ENCODE data around the gene GALNS. TPM values are rescaled to one million over a fixed set of nuclear protein-coding genes. Genes with fewer than 3 reads are reported as not detected.

Gene GALNS
- total and polyA plus RNA-seq, 4 donors = 6.8 to 20.6 (median 10.8) TPM

DNA sequence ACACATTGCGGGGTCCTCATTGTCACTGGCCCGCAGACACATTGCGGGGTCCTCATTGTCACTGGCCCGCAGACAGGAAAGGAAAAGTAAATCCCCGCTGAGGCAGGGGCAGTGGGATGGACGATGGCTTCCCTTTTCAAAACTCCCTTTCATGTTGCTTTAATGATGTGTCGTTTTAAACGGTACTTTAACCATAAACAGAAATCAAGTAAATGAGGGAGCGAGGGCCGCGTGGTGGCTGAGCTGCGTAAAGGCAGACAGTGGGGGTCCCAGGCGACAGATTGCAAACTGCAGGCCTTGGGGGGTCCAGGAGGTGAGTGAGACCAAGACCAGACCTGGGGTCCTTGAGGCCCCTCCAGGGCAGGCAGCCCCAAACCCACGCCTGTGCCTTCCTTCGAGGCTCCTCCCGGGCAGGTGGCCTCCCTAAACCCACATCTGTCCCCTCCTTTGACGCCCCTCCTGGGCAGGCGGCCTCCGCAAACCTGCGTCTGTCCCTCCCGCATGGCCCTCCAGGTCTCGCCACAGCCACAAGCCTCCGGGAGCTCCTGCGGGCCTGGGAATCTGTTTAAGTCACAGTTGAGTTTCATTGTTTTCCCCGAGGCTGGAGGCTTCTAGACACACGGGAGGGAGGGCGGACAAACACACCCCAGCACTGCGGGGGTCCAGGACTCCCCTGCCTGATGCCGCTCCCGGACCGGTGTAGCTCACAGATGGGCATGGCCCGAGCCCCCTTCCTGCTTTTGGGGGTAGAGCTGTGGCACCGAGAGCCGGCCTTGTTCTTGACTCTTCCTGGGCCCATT is 79.1 kb downstream of the GALNS start:
- Histone ChIP-seq H3K27ac (ENCODE audit: low read depth in 1 of 2, low read length in 2 of 2) (no peak overlapping the region), H3K36me3 (ENCODE audit: control insufficient read depth in 4 of 4, insufficient read depth in 3 of 4, low read depth in 1 of 4, low read length in 3 of 4) (no peaks in the 10 kb centered on the region), H3K4me3 (ENCODE audit: low read depth in 1 of 3, low read length in 3 of 3) (no peak overlapping the region), H3K9ac (ENCODE audit: low read depth in 1 of 2, low read length in 2 of 2) (no peak overlapping the region), H3K9me3 (ENCODE audit: control insufficient read depth in 4 of 4, low read length in 3 of 4) (no peaks in the 10 kb centered on the region), H3K4me1 (ENCODE audit: control insufficient read depth in 4 of 4, insufficient read depth in 4 of 4, low read length in 3 of 4) (peaks cover 15 to 50% (median 25%) of the 10 kb centered on the region in 4 donors), H3K27me3 (ENCODE audit: control insufficient read depth in 4 of 4, insufficient read depth in 4 of 4, low read length in 3 of 4) (no peaks in the 10 kb centered on the region)
- DNase-seq (ENCODE audit: low spot score) = no peak
- 89% methylated on average over 34 of the region's 34 CpGs for WGBS
- TF ChIP-seq SP1 (IDR thresholded peaks at IDR 0.05) (no peak), FOXA1 (IDR thresholded peaks at IDR 0.05) (no peak)

DNA sequence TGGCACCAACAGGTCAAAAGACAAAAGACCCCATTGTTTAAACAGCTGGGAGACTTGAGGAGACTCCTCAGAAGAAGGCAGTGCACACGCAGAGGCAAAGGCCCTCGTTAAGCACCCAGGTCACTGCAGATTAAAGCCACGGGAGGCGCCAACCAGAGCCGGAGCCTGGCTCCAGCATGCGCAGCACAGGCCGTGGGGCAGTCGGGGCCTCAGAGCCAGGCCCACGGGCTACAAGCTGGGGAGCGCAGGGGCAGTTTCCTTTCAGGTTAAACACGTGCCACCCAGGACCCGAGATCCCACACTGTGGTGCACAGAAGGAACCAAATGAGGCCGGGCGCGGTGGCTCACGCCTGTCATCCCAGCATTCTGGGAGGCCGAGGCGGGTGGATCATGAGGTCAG is 80.9 kb downstream of the GALNS start:
- WGBS = 96% methylated on average over 18 of the region's 18 CpGs
- no peak overlapping the region for H3K27ac ChIP-seq (ENCODE audit: low read depth in 1 of 2, low read length in 2 of 2)
- H3K9me3 ChIP-seq (ENCODE audit: control insufficient read depth in 4 of 4, low read length in 3 of 4) = no peaks in the 10 kb centered on the region
- no peak overlapping the region for H3K4me3 ChIP-seq (ENCODE audit: low read depth in 1 of 3, low read length in 3 of 3)
- DNase-seq (ENCODE audit: low spot score) = no peak
- peaks cover 9 to 43% (median 17%) of the 10 kb centered on the region in 4 donors for H3K4me1 ChIP-seq (ENCODE audit: control insufficient read depth in 4 of 4, insufficient read depth in 4 of 4, low read length in 3 of 4)
- H3K9ac ChIP-seq (ENCODE audit: low read depth in 1 of 2, low read length in 2 of 2) = no peak overlapping the region
- no peaks in the 10 kb centered on the region for H3K27me3 ChIP-seq (ENCODE audit: control insufficient read depth in 4 of 4, insufficient read depth in 4 of 4, low read length in 3 of 4)
- TF ChIP-seq, protein P1, sequence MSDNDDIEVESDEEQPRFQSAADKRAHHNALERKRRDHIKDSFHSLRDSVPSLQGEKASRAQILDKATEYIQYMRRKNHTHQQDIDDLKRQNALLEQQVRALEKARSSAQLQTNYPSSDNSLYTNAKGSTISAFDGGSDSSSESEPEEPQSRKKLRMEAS (IDR thresholded peaks at IDR 0.05) = no peak
- TF ChIP-seq EGR1 (IDR thresholded peaks at IDR 0.05; ENCODE audit: low read depth in 2 of 2) = no peak
- TF ChIP-seq TAF1 (conservative IDR thresholded peaks at IDR 0.05) = no peak
- no peak for TF ChIP-seq HNF4A (conservative IDR thresholded peaks at IDR 0.05)
- no peak for TF ChIP-seq RXRA (IDR thresholded peaks at IDR 0.05)
- no peaks in the 10 kb centered on the region for H3K36me3 ChIP-seq (ENCODE audit: control insufficient read depth in 4 of 4, insufficient read depth in 3 of 4, low read depth in 1 of 4, low read length in 3 of 4)

DNA sequence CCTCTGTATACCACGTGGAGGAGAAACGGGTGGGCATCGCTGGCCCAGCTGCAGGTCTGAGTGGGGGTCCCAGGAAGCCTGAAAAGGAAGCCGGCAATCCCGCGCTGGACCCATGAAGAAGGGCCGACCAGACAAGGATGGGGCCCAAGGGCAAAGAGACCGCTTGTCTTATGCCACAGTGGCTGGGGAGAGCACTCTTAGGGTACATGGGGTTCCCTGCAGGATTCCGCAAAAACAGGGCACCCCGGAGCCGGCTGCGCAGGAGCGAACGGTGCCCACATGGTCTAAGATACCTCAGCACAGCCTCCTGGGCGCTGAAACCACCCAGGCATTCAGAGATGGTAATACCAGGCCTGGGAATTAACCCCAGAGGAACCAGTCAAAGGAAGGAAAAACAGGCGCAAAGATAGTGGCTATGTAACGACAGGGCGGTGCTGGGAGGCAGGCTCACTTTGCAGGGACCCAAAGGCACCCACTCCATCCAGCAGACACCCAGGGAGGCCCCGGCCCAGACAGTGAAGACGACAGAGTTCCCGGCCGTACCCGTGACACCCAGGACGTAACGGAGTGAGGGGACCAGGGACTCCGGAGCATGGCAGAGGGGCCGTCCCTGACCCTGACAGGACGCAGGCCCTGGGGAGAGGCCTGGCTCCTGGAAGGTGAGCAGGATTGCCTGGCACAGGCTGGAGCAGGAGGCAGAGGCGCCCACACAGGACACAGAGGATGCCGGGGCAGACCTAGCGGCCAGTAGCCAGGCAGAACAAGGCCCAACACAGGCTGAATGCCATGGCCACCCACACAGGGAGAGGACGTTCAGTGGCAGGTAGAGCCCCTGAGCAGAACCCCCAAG is 82.0 kb downstream of the GALNS start:
- Histone ChIP-seq H3K4me1 (ENCODE audit: control insufficient read depth in 4 of 4, insufficient read depth in 4 of 4, low read length in 3 of 4) (peaks cover 8 to 37% (median 13%) of the 10 kb centered on the region in 4 donors), H3K4me3 (ENCODE audit: low read depth in 1 of 3, low read length in 3 of 3) (no peak overlapping the region), H3K36me3 (ENCODE audit: control insufficient read depth in 4 of 4, insufficient read depth in 3 of 4, low read depth in 1 of 4, low read length in 3 of 4) (no peaks in the 10 kb centered on the region), H3K27ac (ENCODE audit: low read depth in 1 of 2, low read length in 2 of 2) (no peak overlapping the region), H3K9ac (ENCODE audit: low read depth in 1 of 2, low read length in 2 of 2) (no peak overlapping the region), H3K27me3 (ENCODE audit: control insufficient read depth in 4 of 4, insufficient read depth in 4 of 4, low read length in 3 of 4) (no peaks in the 10 kb centered on the region), H3K9me3 (ENCODE audit: control insufficient read depth in 4 of 4, low read length in 3 of 4) (no peaks in the 10 kb centered on the region)
- DNase-seq (ENCODE audit: low spot score) = no peak
- 93% methylated on average over 32 of the region's 32 CpGs for WGBS
- TF ChIP-seq NR2F2 (IDR thresholded peaks at IDR 0.05) (no peak), RAD21 (IDR thresholded peaks at IDR 0.05) (no peak), HNF4G (IDR thresholded peaks at IDR 0.05) (no peak), JUND (IDR thresholded peaks at IDR 0.05) (no peak), YY1 (IDR thresholded peaks at IDR 0.05) (no peak), GABPA (IDR thresholded peaks at IDR 0.05 in 1 of 2, conservative IDR thresholded peaks at IDR 0.05 in 1 of 2) (no peak), SP1 (IDR thresholded peaks at IDR 0.05) (no peak), RXRA (IDR thresholded peaks at IDR 0.05) (no peak), TAF1 (conservative IDR thresholded peaks at IDR 0.05) (no peak), FOXA1 (IDR thresholded peaks at IDR 0.05) (no peak), EGR1 (IDR thresholded peaks at IDR 0.05; ENCODE audit: low read depth in 2 of 2) (no peak), FOXA2 (IDR thresholded peaks at IDR 0.05) (no peak)
- TF ChIP-seq, protein P2, sequence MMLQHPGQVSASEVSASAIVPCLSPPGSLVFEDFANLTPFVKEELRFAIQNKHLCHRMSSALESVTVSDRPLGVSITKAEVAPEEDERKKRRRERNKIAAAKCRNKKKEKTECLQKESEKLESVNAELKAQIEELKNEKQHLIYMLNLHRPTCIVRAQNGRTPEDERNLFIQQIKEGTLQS (IDR thresholded peaks at IDR 0.05) = no peak
- TF ChIP-seq, protein P3, sequence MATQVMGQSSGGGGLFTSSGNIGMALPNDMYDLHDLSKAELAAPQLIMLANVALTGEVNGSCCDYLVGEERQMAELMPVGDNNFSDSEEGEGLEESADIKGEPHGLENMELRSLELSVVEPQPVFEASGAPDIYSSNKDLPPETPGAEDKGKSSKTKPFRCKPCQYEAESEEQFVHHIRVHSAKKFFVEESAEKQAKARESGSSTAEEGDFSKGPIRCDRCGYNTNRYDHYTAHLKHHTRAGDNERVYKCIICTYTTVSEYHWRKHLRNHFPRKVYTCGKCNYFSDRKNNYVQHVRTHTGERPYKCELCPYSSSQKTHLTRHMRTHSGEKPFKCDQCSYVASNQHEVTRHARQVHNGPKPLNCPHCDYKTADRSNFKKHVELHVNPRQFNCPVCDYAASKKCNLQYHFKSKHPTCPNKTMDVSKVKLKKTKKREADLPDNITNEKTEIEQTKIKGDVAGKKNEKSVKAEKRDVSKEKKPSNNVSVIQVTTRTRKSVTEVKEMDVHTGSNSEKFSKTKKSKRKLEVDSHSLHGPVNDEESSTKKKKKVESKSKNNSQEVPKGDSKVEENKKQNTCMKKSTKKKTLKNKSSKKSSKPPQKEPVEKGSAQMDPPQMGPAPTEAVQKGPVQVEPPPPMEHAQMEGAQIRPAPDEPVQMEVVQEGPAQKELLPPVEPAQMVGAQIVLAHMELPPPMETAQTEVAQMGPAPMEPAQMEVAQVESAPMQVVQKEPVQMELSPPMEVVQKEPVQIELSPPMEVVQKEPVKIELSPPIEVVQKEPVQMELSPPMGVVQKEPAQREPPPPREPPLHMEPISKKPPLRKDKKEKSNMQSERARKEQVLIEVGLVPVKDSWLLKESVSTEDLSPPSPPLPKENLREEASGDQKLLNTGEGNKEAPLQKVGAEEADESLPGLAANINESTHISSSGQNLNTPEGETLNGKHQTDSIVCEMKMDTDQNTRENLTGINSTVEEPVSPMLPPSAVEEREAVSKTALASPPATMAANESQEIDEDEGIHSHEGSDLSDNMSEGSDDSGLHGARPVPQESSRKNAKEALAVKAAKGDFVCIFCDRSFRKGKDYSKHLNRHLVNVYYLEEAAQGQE (IDR thresholded peaks at IDR 0.05) = no peak
- TF ChIP-seq, protein P1 (IDR thresholded peaks at IDR 0.05) = no peak
- TF ChIP-seq, protein P4, sequence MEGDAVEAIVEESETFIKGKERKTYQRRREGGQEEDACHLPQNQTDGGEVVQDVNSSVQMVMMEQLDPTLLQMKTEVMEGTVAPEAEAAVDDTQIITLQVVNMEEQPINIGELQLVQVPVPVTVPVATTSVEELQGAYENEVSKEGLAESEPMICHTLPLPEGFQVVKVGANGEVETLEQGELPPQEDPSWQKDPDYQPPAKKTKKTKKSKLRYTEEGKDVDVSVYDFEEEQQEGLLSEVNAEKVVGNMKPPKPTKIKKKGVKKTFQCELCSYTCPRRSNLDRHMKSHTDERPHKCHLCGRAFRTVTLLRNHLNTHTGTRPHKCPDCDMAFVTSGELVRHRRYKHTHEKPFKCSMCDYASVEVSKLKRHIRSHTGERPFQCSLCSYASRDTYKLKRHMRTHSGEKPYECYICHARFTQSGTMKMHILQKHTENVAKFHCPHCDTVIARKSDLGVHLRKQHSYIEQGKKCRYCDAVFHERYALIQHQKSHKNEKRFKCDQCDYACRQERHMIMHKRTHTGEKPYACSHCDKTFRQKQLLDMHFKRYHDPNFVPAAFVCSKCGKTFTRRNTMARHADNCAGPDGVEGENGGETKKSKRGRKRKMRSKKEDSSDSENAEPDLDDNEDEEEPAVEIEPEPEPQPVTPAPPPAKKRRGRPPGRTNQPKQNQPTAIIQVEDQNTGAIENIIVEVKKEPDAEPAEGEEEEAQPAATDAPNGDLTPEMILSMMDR (IDR thresholded peaks at IDR 0.05; ENCODE audit: low read depth, low read length, missing input control) = no peak
- TF ChIP-seq, protein P5, sequence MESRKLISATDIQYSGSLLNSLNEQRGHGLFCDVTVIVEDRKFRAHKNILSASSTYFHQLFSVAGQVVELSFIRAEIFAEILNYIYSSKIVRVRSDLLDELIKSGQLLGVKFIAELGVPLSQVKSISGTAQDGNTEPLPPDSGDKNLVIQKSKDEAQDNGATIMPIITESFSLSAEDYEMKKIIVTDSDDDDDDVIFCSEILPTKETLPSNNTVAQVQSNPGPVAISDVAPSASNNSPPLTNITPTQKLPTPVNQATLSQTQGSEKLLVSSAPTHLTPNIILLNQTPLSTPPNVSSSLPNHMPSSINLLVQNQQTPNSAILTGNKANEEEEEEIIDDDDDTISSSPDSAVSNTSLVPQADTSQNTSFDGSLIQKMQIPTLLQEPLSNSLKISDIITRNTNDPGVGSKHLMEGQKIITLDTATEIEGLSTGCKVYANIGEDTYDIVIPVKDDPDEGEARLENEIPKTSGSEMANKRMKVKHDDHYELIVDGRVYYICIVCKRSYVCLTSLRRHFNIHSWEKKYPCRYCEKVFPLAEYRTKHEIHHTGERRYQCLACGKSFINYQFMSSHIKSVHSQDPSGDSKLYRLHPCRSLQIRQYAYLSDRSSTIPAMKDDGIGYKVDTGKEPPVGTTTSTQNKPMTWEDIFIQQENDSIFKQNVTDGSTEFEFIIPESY (IDR thresholded peaks at IDR 0.05) = no peak
